HEK293 (cell line): ENCODE measurements around the gene DHDH.

Source experiments
- BCL11A ChIP-seq: fragments of 450-650 bp; formaldehyde crosslinking; IDR thresholded peaks from 2 replicates; pipeline ENCODE4 v1.5.1; 2016; ENCODE audit warnings: low read depth, missing biosample characterization, missing genetic modification characterization
- EGR2 ChIP-seq: fragments of 450-650 bp; formaldehyde crosslinking; IDR thresholded peaks from 2 replicates; pipeline ENCODE4 v1.5.1; 2016; ENCODE audit warnings: low read depth, missing biosample characterization, missing genetic modification characterization
- GFI1B ChIP-seq: fragments of 450-650 bp; formaldehyde crosslinking; IDR thresholded peaks from 2 replicates; pipeline ENCODE4 v1.5.1; 2016; ENCODE audit warnings: missing biosample characterization, missing genetic modification characterization
- GLIS2 ChIP-seq: fragments of 450-650 bp; formaldehyde crosslinking; IDR thresholded peaks from 2 replicates; pipeline ENCODE4 v1.5.1; 2016; ENCODE audit warnings: missing biosample characterization, missing genetic modification characterization
- KLF16 ChIP-seq: fragments of 450-650 bp; formaldehyde crosslinking; IDR thresholded peaks from 2 replicates; pipeline ENCODE4 v1.5.1; 2017; ENCODE audit warnings: missing biosample characterization, missing genetic modification characterization
- WT1 ChIP-seq: fragments of 450-650 bp; formaldehyde crosslinking; IDR thresholded peaks from 2 replicates; pipeline ENCODE4 v1.5.1; 2016; ENCODE audit warnings: missing biosample characterization, missing genetic modification characterization
- YY1 ChIP-seq: fragments of 450-650 bp; formaldehyde crosslinking; IDR thresholded peaks from 2 replicates; pipeline ENCODE4 v1.5.1; 2018; ENCODE audit warnings: missing biosample characterization, missing genetic modification characterization
- YY2 ChIP-seq: fragments of 450-650 bp; formaldehyde crosslinking; IDR thresholded peaks from 2 replicates; pipeline ENCODE4 v1.5.1; 2016; ENCODE audit warnings: missing biosample characterization, missing genetic modification characterization
- ZEB2 ChIP-seq: fragments of 450-650 bp; formaldehyde crosslinking; IDR thresholded peaks from 2 replicates; pipeline ENCODE4 v1.5.1; 2016; ENCODE audit warnings: missing biosample characterization, missing genetic modification characterization
- ZFHX2 ChIP-seq: fragments of 450-650 bp; formaldehyde crosslinking; conservative IDR thresholded peaks from 2 replicates; pipeline ENCODE4 v1.5.1; 2016; ENCODE audit warnings: missing biosample characterization, missing genetic modification characterization
- ZNF10 ChIP-seq: fragments of 450-650 bp; formaldehyde crosslinking; IDR thresholded peaks from 2 replicates; pipeline ENCODE4 v1.5.1; 2017; ENCODE audit warnings: missing biosample characterization, missing genetic modification characterization
- ZNF132 ChIP-seq: fragments of 450-650 bp; formaldehyde crosslinking; IDR thresholded peaks from 2 replicates; pipeline ENCODE4 v1.5.1; 2017; ENCODE audit warnings: missing biosample characterization, missing genetic modification characterization, borderline replicate concordance
- ZNF175 ChIP-seq: fragments of 450-650 bp; formaldehyde crosslinking; IDR thresholded peaks from 2 replicates; pipeline ENCODE4 v1.5.1; 2016; ENCODE audit warnings: missing biosample characterization, missing genetic modification characterization
- ZNF19 ChIP-seq: fragments of 450-650 bp; formaldehyde crosslinking; IDR thresholded peaks from 2 replicates; pipeline ENCODE4; 2016; ENCODE audit warnings: missing biosample characterization, missing genetic modification characterization, low read depth
- ZNF324 ChIP-seq: fragments of 450-650 bp; formaldehyde crosslinking; IDR thresholded peaks from 2 replicates; pipeline ENCODE4 v1.5.1; 2016; ENCODE audit warnings: missing biosample characterization, missing genetic modification characterization
- ZNF341 ChIP-seq: fragments of 450-650 bp; formaldehyde crosslinking; IDR thresholded peaks from 2 replicates; pipeline ENCODE4; 2016; ENCODE audit warnings: low read depth, missing biosample characterization, missing genetic modification characterization
- ZNF501 ChIP-seq: fragments of 450-650 bp; formaldehyde crosslinking; IDR thresholded peaks from 2 replicates; pipeline ENCODE4 v1.5.1; 2016; ENCODE audit warnings: missing biosample characterization, missing genetic modification characterization
- ZNF510 ChIP-seq: fragments of 450-650 bp; formaldehyde crosslinking; IDR thresholded peaks from 2 replicates; pipeline ENCODE4 v1.5.1; 2018; ENCODE audit warnings: mild to moderate bottlenecking, missing genetic modification characterization, missing biosample characterization; ENCODE audit not compliant: insufficient replicate concordance
- ZNF610 ChIP-seq: fragments of 450-650 bp; formaldehyde crosslinking; IDR thresholded peaks from 2 replicates; pipeline ENCODE4 v1.5.1; 2016; ENCODE audit warnings: missing biosample characterization, missing genetic modification characterization, borderline replicate concordance
- ZNF623 ChIP-seq: fragments of 450-650 bp; formaldehyde crosslinking; IDR thresholded peaks from 2 replicates; pipeline ENCODE4 v1.5.1; 2016; ENCODE audit warnings: missing biosample characterization, missing genetic modification characterization
- ZNF777 ChIP-seq: fragments of 450-650 bp; formaldehyde crosslinking; IDR thresholded peaks from 2 replicates; pipeline ENCODE4 v1.5.1; 2017; ENCODE audit warnings: missing biosample characterization, missing genetic modification characterization, borderline replicate concordance
- TF ChIP-seq, protein P1 (sequence below): fragments of 450-650 bp; formaldehyde crosslinking; IDR thresholded peaks from 2 replicates; pipeline ENCODE4 v1.5.1; 2016; ENCODE audit warnings: missing biosample characterization, missing genetic modification characterization
- TF ChIP-seq, protein P2 (sequence below): fragments of 450-650 bp; formaldehyde crosslinking; conservative IDR thresholded peaks from 2 replicates; pipeline ENCODE4 v1.5.1; 2016; ENCODE audit warnings: low read depth, missing biosample characterization, missing genetic modification characterization
- TF ChIP-seq, protein P3 (sequence below): sonication (generic); formaldehyde crosslinking; IDR thresholded peaks from 2 replicates; pipeline ENCODE4 v1.8.1; 2022; ENCODE audit warnings: mild to moderate bottlenecking, moderate library complexity, missing genetic modification reagents
- TF ChIP-seq, protein P4 (sequence below): fragments of 450-650 bp; formaldehyde crosslinking; IDR thresholded peaks from 2 replicates; pipeline ENCODE4 v1.5.1; 2017; ENCODE audit warnings: missing biosample characterization, missing genetic modification characterization
- TF ChIP-seq, protein P5 (sequence below): fragments of 450-650 bp; formaldehyde crosslinking; IDR thresholded peaks from 2 replicates; pipeline ENCODE4; 2016; ENCODE audit warnings: missing biosample characterization, missing genetic modification characterization

Gene DHDH

DNA sequence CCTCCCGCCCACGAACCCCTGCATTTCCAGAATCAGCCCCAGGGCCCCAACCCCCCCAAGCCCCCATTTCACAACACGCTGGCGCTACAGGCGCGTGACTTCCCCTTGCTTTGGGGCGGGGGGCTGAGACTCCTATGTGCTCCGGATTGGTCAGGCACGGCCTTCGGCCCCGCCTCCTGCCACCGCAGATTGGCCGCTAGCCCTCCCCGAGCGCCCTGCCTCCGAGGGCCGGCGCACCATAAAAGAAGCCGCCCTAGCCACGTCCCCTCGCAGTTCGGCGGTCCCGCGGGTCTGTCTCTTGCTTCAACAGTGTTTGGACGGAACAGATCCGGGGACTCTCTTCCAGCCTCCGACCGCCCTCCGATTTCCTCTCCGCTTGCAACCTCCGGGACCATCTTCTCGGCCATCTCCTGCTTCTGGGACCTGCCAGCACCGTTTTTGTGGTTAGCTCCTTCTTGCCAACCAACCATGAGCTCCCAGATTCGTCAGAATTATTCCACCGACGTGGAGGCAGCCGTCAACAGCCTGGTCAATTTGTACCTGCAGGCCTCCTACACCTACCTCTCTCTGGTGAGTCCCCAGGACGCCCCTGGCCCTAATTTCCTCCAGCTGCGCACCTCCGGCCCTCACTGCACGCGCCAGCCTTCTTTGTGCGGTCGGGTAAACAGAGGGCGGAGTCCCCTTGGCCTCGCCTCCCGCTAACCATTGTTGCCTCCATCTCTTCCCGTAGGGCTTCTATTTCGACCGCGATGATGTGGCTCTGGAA is 31.7 kb downstream of the DHDH start, which contains the start of gene FTL (continued):
- TF ChIP-seq, protein P1, sequence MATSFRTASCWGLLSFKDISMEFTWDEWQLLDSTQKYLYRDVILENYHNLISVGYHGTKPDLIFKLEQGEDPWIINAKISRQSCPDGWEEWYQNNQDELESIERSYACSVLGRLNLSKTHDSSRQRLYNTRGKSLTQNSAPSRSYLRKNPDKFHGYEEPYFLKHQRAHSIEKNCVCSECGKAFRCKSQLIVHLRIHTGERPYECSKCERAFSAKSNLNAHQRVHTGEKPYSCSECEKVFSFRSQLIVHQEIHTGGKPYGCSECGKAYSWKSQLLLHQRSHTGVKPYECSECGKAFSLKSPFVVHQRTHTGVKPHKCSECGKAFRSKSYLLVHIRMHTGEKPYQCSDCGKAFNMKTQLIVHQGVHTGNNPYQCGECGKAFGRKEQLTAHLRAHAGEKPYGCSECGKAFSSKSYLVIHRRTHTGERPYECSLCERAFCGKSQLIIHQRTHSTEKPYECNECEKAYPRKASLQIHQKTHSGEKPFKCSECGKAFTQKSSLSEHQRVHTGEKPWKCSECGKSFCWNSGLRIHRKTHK (tag by site-specific recombination): no peak
- TF ChIP-seq, protein P2, sequence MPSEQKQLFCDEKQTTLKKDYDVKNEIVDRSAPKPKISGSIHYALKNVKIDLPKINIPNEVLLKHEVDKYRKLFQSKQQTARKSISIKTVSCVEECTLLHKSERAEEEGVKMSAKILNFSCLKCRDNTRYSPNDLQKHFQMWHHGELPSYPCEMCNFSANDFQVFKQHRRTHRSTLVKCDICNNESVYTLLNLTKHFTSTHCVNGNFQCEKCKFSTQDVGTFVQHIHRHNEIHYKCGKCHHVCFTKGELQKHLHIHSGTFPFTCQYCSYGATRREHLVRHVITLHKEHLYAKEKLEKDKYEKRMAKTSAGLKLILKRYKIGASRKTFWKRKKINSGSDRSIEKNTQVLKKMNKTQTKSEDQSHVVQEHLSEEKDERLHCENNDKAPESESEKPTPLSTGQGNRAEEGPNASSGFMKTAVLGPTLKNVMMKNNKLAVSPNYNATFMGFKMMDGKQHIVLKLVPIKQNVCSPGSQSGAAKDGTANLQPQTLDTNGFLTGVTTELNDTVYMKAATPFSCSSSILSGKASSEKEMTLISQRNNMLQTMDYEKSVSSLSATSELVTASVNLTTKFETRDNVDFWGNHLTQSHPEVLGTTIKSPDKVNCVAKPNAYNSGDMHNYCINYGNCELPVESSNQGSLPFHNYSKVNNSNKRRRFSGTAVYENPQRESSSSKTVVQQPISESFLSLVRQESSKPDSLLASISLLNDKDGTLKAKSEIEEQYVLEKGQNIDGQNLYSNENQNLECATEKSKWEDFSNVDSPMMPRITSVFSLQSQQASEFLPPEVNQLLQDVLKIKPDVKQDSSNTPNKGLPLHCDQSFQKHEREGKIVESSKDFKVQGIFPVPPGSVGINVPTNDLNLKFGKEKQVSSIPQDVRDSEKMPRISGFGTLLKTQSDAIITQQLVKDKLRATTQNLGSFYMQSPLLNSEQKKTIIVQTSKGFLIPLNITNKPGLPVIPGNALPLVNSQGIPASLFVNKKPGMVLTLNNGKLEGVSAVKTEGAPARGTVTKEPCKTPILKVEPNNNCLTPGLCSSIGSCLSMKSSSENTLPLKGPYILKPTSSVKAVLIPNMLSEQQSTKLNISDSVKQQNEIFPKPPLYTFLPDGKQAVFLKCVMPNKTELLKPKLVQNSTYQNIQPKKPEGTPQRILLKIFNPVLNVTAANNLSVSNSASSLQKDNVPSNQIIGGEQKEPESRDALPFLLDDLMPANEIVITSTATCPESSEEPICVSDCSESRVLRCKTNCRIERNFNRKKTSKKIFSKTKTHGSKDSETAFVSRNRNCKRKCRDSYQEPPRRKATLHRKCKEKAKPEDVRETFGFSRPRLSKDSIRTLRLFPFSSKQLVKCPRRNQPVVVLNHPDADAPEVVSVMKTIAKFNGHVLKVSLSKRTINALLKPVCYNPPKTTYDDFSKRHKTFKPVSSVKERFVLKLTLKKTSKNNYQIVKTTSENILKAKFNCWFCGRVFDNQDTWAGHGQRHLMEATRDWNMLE (tag by site-specific recombination): no peak
- TF ChIP-seq ZNF610 (no peak; the same call in 1 of the 2 replicates), KLF16 (peak; percentile 89; the same call in 1 of the 2 replicates), EGR2 (tag by site-specific recombination) (no peak), ZNF777 (tag by site-specific recombination) (peak; percentile 77), BCL11A (no peak; the same call in 1 of the 2 replicates), ZFHX2 (tag by site-specific recombination) (no peak), ZNF10 (tag by site-specific recombination) (peak; percentile 50), ZNF623 (tag by site-specific recombination) (no peak; the same call in 1 of the 2 replicates), ZNF510 (no peak), ZNF19 (tag by site-specific recombination) (no peak), YY2 (tag by site-specific recombination) (no peak; the same call in none of the 2 replicates), ZEB2 (tag by site-specific recombination) (peak; percentile 37; the same call in 1 of the 2 replicates), GLIS2 (tag by site-specific recombination) (no peak; the same call in 1 of the 2 replicates), ZNF175 (tag by site-specific recombination) (no peak), ZNF324 (tag by site-specific recombination) (no peak), ZNF341 (tag by site-specific recombination) (peak; percentile 8; the same call in 1 of the 2 replicates), YY1 (tag by site-specific recombination) (no peak), WT1 (tag by site-specific recombination) (no peak), ZNF132 (tag by site-specific recombination) (no peak), ZNF501 (peak; percentile 93; the same call in 1 of the 2 replicates), GFI1B (tag by site-specific recombination) (no peak)
- TF ChIP-seq, protein P3, sequence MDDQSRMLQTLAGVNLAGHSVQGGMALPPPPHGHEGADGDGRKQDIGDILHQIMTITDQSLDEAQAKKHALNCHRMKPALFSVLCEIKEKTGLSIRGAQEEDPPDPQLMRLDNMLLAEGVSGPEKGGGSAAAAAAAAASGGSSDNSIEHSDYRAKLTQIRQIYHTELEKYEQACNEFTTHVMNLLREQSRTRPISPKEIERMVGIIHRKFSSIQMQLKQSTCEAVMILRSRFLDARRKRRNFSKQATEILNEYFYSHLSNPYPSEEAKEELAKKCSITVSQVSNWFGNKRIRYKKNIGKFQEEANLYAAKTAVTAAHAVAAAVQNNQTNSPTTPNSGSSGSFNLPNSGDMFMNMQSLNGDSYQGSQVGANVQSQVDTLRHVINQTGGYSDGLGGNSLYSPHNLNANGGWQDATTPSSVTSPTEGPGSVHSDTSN (CRISPR knock-in tag): no peak
- TF ChIP-seq, protein P4, sequence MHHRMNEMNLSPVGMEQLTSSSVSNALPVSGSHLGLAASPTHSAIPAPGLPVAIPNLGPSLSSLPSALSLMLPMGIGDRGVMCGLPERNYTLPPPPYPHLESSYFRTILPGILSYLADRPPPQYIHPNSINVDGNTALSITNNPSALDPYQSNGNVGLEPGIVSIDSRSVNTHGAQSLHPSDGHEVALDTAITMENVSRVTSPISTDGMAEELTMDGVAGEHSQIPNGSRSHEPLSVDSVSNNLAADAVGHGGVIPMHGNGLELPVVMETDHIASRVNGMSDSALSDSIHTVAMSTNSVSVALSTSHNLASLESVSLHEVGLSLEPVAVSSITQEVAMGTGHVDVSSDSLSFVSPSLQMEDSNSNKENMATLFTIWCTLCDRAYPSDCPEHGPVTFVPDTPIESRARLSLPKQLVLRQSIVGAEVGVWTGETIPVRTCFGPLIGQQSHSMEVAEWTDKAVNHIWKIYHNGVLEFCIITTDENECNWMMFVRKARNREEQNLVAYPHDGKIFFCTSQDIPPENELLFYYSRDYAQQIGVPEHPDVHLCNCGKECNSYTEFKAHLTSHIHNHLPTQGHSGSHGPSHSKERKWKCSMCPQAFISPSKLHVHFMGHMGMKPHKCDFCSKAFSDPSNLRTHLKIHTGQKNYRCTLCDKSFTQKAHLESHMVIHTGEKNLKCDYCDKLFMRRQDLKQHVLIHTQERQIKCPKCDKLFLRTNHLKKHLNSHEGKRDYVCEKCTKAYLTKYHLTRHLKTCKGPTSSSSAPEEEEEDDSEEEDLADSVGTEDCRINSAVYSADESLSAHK (tag by site-specific recombination): peak; percentile 34
- TF ChIP-seq, protein P5, sequence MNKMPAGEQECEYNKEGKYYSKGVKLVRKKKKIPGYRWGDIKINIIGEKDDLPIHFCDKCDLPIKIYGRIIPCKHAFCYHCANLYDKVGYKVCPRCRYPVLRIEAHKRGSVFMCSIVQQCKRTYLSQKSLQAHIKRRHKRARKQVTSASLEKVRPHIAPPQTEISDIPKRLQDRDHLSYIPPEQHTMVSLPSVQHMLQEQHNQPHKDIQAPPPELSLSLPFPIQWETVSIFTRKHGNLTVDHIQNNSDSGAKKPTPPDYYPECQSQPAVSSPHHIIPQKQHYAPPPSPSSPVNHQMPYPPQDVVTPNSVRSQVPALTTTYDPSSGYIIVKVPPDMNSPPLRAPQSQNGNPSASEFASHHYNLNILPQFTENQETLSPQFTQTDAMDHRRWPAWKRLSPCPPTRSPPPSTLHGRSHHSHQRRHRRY (tag by site-specific recombination): no peak
